Kidney (tissue), 14 donors: ENCODE results near the gene STC2. TPM values are rescaled to one million over a fixed set of nuclear protein-coding genes. Genes with fewer than 3 reads are reported as not detected.

Experiments
- DNase-seq, 5 donors: peaks; one replicate each; pipeline ENCODE4 v3.0.0-alpha.2; 2013 to 2020
- FAIRE-seq: peaks from 2 replicates; lab custom pipeline; 2012; peaks lifted over from hg19 to GRCh38; lab: Jason Lieb, UNC
- H3K27ac ChIP-seq, 2 donors: one replicate each; pipeline ENCODE4 v1.7.0; 2013; ENCODE audit warnings: low read depth in 2 of 2, low read length in 2 of 2, inconsistent platforms in 1 of 2
- H3K27me3 ChIP-seq: one replicate; pipeline ENCODE4 v1.7.1; 2013; ENCODE audit warnings: low read length, inconsistent platforms; ENCODE audit not compliant: control insufficient read depth, insufficient read depth
- H3K36me3 ChIP-seq, 3 donors: one replicate each; pipeline versions ENCODE4 v1.7.0 to v1.7.1; 2013; ENCODE audit warnings: low read length in 3 of 3, control low read depth in 1 of 3, inconsistent platforms in 1 of 3; ENCODE audit not compliant: insufficient read depth in 3 of 3, control insufficient read depth in 2 of 3
- H3K4me1 ChIP-seq, 3 donors: one replicate each; pipeline versions ENCODE4 v1.7.0 to v1.7.1; 2013; ENCODE audit warnings: low read length in 3 of 3, inconsistent platforms in 1 of 3, low read depth in 1 of 3; ENCODE audit not compliant: control insufficient read depth in 2 of 3, insufficient read depth in 2 of 3
- H3K4me3 ChIP-seq, 3 donors: one replicate each; pipeline versions ENCODE4 v1.7.0 to v1.8.1; 2013; ENCODE audit warnings: low read length in 3 of 3, control low read depth in 1 of 3, inconsistent platforms in 1 of 3
- H3K9ac ChIP-seq, 3 donors: one replicate each; pipeline versions ENCODE4 v1.7.0 to v1.7.1; 2013; ENCODE audit warnings: low read length in 3 of 3, control low read depth in 1 of 3, inconsistent platforms in 1 of 3
- H3K9me3 ChIP-seq, 3 donors: one replicate each; pipeline versions ENCODE4 v1.7.0 to v1.7.1; 2013; ENCODE audit warnings: low read length in 3 of 3, control low read depth in 1 of 3, inconsistent platforms in 1 of 3; ENCODE audit not compliant: control insufficient read depth in 2 of 3, insufficient read depth in 1 of 3
- intact Hi-C: fragments of 100-400 bp; cut with DNase I; formaldehyde crosslinking; loops from one replicate; pipeline ENCODE4 v1.11.1; 2022
- polyA plus RNA-seq: library from polyadenylated mRNA; stranded (reverse); fragments of 350-450 nt; fragmentation: Illumina TruSeq; extraction: RNeasy Lipid Tissue Mini Kit (QIAGEN cat#74804); gene quantifications from one replicate; pipeline ENCODE4 v1.2.3, GENCODE V29; 2014; ENCODE audit warnings: low read depth, low replicate concordance; ENCODE audit not compliant: insufficient read depth
- total RNA-seq: library from RNA; stranded (reverse); fragmentation: NEBNext Ultra II Directional; extraction: Animal tissue kit (Norgen Biotek cat#: 25700); gene quantifications from one replicate; pipeline ENCODE4 v1.2.1, GENCODE V29; 2021
- TF ChIP-seq, protein P1 (sequence below): IDR thresholded peaks from 3 replicates; pipeline ENCODE4 v1.5.1; 2012; ENCODE audit warnings: mild to moderate bottlenecking, moderate library complexity, borderline replicate concordance; ENCODE audit not compliant: insufficient read depth; ENCODE audit errors: extremely low read depth
- donor health status: control.
- donor health status: control.
- donor health status: control.
- donor health status: control.
- donor health status: control.
- donor health status: DM: yes; HTN: yes; CAD: no.
- donor health status: Normal renal cell carcinoma (clear cell type).

STC2 gene
- total and polyA plus RNA-seq, 2 donors from 2014 or later: 2.1 to 2.7 TPM

DNA sequence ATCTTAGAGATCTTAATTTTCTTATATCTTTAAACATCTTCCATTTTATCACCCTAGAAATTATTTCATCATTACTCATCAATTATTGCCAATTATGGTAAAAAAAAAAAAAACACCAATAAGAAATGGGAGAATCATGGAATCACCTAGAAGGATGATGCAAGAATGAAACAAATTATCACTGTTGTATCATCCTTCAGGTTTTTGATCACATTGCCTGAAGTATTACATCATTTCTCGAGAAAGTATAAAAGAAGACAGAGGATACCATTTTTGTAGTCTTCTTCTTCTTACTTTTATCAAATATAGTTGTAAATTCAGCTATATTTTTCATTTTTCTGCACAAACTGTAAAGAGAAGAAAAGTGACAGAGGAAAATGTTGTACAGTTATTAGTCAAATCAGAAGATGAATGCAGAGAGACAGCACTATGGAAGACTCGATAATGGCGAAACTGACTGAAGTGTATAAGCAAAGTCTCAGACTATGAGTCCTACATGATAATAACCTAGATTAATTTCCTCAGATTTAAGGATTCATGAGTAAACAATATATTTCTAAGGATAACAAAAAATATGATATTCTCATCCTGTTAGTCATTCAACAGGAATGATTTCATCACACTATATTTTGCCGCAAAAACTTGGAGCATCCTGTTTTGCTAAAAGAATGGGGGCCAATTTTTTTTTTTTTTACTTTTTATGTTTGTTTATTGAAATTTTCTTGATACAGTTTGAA lies 5.9 kb upstream of the STC2 start:
- H3K27me3 ChIP-seq: peaks cover 6% of the 10 kb centered on the region
- no peaks in the 10 kb centered on the region for H3K36me3 ChIP-seq
- peaks cover 0 to 3% (median 0%) of the 10 kb centered on the region in 3 donors for H3K4me1 ChIP-seq
- no peaks in the 10 kb centered on the region for H3K9me3 ChIP-seq
- DNase-seq (no peak), FAIRE-seq (no peak)
- H3K9ac ChIP-seq: no peak overlapping the region
- no peak overlapping the region for H3K27ac ChIP-seq
- H3K4me3 ChIP-seq: no peak overlapping the region
- intact Hi-C loops: no loop called here
- TF ChIP-seq, protein P1, sequence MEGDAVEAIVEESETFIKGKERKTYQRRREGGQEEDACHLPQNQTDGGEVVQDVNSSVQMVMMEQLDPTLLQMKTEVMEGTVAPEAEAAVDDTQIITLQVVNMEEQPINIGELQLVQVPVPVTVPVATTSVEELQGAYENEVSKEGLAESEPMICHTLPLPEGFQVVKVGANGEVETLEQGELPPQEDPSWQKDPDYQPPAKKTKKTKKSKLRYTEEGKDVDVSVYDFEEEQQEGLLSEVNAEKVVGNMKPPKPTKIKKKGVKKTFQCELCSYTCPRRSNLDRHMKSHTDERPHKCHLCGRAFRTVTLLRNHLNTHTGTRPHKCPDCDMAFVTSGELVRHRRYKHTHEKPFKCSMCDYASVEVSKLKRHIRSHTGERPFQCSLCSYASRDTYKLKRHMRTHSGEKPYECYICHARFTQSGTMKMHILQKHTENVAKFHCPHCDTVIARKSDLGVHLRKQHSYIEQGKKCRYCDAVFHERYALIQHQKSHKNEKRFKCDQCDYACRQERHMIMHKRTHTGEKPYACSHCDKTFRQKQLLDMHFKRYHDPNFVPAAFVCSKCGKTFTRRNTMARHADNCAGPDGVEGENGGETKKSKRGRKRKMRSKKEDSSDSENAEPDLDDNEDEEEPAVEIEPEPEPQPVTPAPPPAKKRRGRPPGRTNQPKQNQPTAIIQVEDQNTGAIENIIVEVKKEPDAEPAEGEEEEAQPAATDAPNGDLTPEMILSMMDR: no peak

DNA sequence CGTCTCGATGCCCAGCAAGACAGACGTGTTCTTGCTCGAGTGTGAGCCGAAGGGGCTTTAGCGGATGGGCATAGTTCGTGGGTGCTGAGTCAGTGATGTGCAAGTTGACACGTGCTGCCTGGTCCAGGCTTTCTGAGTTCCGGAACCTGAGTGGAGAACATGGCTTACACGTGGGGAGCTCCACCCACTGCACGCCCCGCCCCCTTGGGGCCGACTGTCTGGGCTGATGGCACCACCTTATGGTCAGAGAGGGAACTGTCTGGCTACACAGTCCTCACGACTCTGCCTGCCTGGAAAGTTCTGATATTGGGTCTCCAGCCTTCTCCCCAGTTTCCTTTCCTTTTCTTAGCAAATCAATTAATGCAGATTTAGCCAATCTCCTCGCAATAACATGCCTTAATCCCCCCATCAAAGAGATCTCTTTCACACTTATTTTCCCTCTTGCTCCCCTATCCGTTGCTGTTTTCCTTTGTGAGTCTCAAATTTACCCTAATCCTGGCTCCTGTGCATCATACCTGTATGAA lies 3.8 kb upstream of the STC2 start:
- FAIRE-seq: no peak
- Histone ChIP-seq H3K4me1 (peaks cover 0 to 20% (median 3%) of the 10 kb centered on the region in 3 donors), H3K27ac (no peak overlapping the region), H3K9me3 (no peaks in the 10 kb centered on the region), H3K36me3 (no peaks in the 10 kb centered on the region), H3K4me3 (no peak overlapping the region), H3K27me3 (peaks cover 17% of the 10 kb centered on the region), H3K9ac (no peak overlapping the region)
- TF ChIP-seq, protein P1: peak; percentile 92
- DNase-seq: peak; percentile 87 to 94 (median 90)
- intact Hi-C loops: no loop called here

DNA sequence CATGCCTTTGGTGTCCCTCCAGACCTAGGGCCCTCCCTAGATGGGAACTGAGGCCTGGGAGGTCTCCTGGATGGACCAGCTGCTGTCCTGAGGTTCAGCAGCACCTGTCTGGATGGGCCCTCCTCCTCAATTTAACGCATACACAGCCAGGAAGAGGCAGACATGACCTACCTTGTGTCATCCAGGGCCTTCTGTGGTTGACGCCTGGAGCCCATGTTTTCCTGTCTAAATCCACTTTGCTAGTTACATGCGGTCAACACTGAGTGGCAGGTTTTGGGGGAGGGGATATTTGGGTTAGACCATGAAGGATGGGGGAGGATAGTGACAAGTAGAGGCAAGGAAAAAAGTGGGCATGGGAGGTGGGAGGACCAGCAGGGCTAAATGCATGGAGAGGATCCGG lies 3.1 kb upstream of the STC2 start:
- peaks cover 0 to 20% (median 3%) of the 10 kb centered on the region in 3 donors for H3K4me1 ChIP-seq
- TF ChIP-seq, protein P1: no peak
- H3K36me3 ChIP-seq: no peaks in the 10 kb centered on the region
- FAIRE-seq (no peak), DNase-seq (no peak)
- peaks cover 20% of the 10 kb centered on the region for H3K27me3 ChIP-seq
- no peak overlapping the region for H3K27ac ChIP-seq
- no peak overlapping the region for H3K4me3 ChIP-seq
- intact Hi-C loops: no loop called here
- H3K9ac ChIP-seq: no peak overlapping the region
- H3K9me3 ChIP-seq: no peaks in the 10 kb centered on the region
